Esophagus squamous epithelium (tissue), 5 donors: Measurements from ENCODE around the gene RPTOR. TPM values are rescaled to one million over a fixed set of nuclear protein-coding genes. Genes with fewer than 3 reads are reported as not detected.

Source experiments
- DNase-seq: peaks from one replicate; lab custom pipeline; 2025; lab: John Stamatoyannopoulos, UW
- H3K27ac ChIP-seq, 4 donors: fragments of 200-600 bp; sonication (generic); one replicate each; pipeline ENCODE4 v1.5.1; 2016 to 2019; ENCODE audit warnings: mild to moderate bottlenecking in 1 of 4
- H3K27me3 ChIP-seq, 4 donors: fragments of 200-600 bp; sonication (generic); 1 replicate in 3 of 4; 2 replicates in 1 of 4; pipeline versions ENCODE4 v1.5.1 to v1.6.0; 2017 to 2021; ENCODE audit warnings: antibody characterized with exemption in 1 of 4
- H3K36me3 ChIP-seq, 3 donors: fragments of 200-600 bp; sonication (generic); one replicate each; pipeline ENCODE4 v1.5.1; 2016 to 2019
- H3K4me1 ChIP-seq, 3 donors: fragments of 200-600 bp; sonication (generic); one replicate each; pipeline ENCODE4 v1.5.1; 2017 to 2019
- H3K4me3 ChIP-seq, 4 donors: fragments of 200-600 bp; sonication (generic); 1 replicate in 3 of 4; 2 replicates in 1 of 4; pipeline ENCODE4 v1.5.1; 2016 to 2019; ENCODE audit warnings: mild to moderate bottlenecking in 2 of 4, moderate library complexity in 1 of 4
- H3K9me3 ChIP-seq, 3 donors: fragments of 200-600 bp; sonication (generic); one replicate each; pipeline ENCODE4 v1.5.1; 2016 to 2019
- CTCF ChIP-seq, 6 experiments: fragments of 450-650 bp in 4 of 6; fragments of 200-600 bp in 2 of 6; sonication (generic) in 2 of 6; IDR thresholded peaks; one replicate each; pipeline ENCODE4 v1.5.1; 2016 to 2019; ENCODE audit warnings: antibody characterized with exemption in 6 of 6, mild to moderate bottlenecking in 4 of 6, moderate library complexity in 4 of 6
- POLR2A ChIP-seq, 4 donors: fragments of 450-650 bp; IDR thresholded peaks; one replicate each; pipeline ENCODE4 v1.6.1; 2017; ENCODE audit warnings: antibody characterized with exemption in 4 of 4, mild to moderate bottlenecking in 4 of 4, moderate library complexity in 3 of 4
- WGBS, 2 donors: methylation state at CpG; one replicate each; pipeline ENCODE4 v1.1.5; 2018; 5-methylcytosine and 5-hydroxymethylcytosine counted together
- intact Hi-C: fragments of 100-400 bp; cut with DNase I; formaldehyde crosslinking; loops from one replicate; pipeline ENCODE4 v1.15.0; 2022
- total RNA-seq, 4 donors: library from RNA; depleted of rRNA; stranded (reverse); fragments of >200 nt; gene quantifications; one replicate each; pipeline ENCODE4 v1.1.0, GENCODE V29; 2016
- donor health status: DM: yes; HTN: yes; CAD: no.

The RPTOR gene
- total RNA-seq, 4 donors from 2014 or later: 11.7 to 27.8 (median 22.8) TPM

GRCh38 chr17:80833952-80834892, 289.6 kb downstream of the RPTOR start:
- WGBS, 2 donors: 83 to 87% methylated on average over 26 to 30 of the region's 42 CpGs
- Histone ChIP-seq H3K9me3 (no peaks in the 10 kb centered on the region), H3K27me3 (no peaks in the 10 kb centered on the region), H3K36me3 (peaks cover 0 to 22% (median 0%) of the 10 kb centered on the region in 3 donors), H3K27ac (peak overlapping the region; percentile 62 to 91 (median 86)), H3K4me3 (peak overlapping the region in 1 of 4 donors; percentile 66), H3K4me1 (peaks cover 15 to 30% (median 15%) of the 10 kb centered on the region in 3 donors)
- no peak for TF ChIP-seq CTCF (IDR thresholded peaks at IDR 0.05)
- TF ChIP-seq POLR2A (IDR thresholded peaks at IDR 0.05): no peak
- DNase-seq: no peak
- intact Hi-C loops: no loop called here

- no peak for TF ChIP-seq CTCF (IDR thresholded peaks at IDR 0.05)
- no peak overlapping the region for H3K4me3 ChIP-seq
- 85 to 88% methylated on average over 2 of the region's 2 CpGs for WGBS, 2 donors
- intact Hi-C loops: no loop called here
- H3K36me3 ChIP-seq: peaks cover 0 to 28% (median 0%) of the 10 kb centered on the region in 3 donors
- DNase-seq: no peak
- peak overlapping the region in 1 of 4 donors; percentile 86 for H3K27ac ChIP-seq
- no peaks in the 10 kb centered on the region for H3K9me3 ChIP-seq
- peaks cover 15 to 30% (median 15%) of the 10 kb centered on the region in 3 donors for H3K4me1 ChIP-seq
- no peaks in the 10 kb centered on the region for H3K27me3 ChIP-seq
Measured at GRCh38 chr17:80834893-80835275, 290.2 kb downstream of the RPTOR start.

GRCh38 chr17:80835816-80836657, 291.4 kb downstream of the RPTOR start:
- Histone ChIP-seq H3K4me1 (peaks cover 15 to 30% (median 15%) of the 10 kb centered on the region in 3 donors), H3K9me3 (no peaks in the 10 kb centered on the region), H3K27me3 (no peaks in the 10 kb centered on the region), H3K36me3 (peaks cover 0 to 26% (median 0%) of the 10 kb centered on the region in 3 donors), H3K27ac (no peak overlapping the region), H3K4me3 (no peak overlapping the region)
- no peak for TF ChIP-seq CTCF (IDR thresholded peaks at IDR 0.05)
- no peak for TF ChIP-seq POLR2A (IDR thresholded peaks at IDR 0.05)
- 93% methylated on average over 13 to 19 of the region's 30 CpGs for WGBS, 2 donors
- no peak for DNase-seq
- intact Hi-C loops: no loop called here

- intact Hi-C loops: no loop called here
- Histone ChIP-seq H3K9me3 (no peaks in the 10 kb centered on the region), H3K36me3 (peaks cover 0 to 26% (median 0%) of the 10 kb centered on the region in 3 donors), H3K4me1 (peaks cover 15 to 30% (median 15%) of the 10 kb centered on the region in 3 donors), H3K27ac (no peak overlapping the region), H3K27me3 (no peaks in the 10 kb centered on the region), H3K4me3 (no peak overlapping the region)
- WGBS, 2 donors: 91 to 97% methylated on average over 7 of the region's 7 CpGs
- no peak for DNase-seq
- no peak for TF ChIP-seq CTCF (IDR thresholded peaks at IDR 0.05)
- no peak for TF ChIP-seq POLR2A (IDR thresholded peaks at IDR 0.05)
Measured at GRCh38 chr17:80836658-80836965, 292.0 kb downstream of the RPTOR start.
